GM23338 (cell line): ENCODE measurements around the gene ABCA1. TPM values are rescaled to one million over a fixed set of nuclear protein-coding genes. Genes with fewer than 3 reads are reported as not detected.

Source experiments
- ATAC-seq: fragments of 200-7000 bp; cut with Tn5 transposase; 3 replicates; pipeline ENCODE4 v1.9.1; 2020
- DNase-seq: peaks from one replicate; pipeline ENCODE4 v3.0.0-alpha.2; 2015; ENCODE audit warnings: low spot score
- H2AFZ ChIP-seq: fragments of 200-600 bp; sonication (generic); 2 replicates; pipeline ENCODE4 v1.8.0; 2016; ENCODE audit warnings: antibody characterized with exemption, mild to moderate bottlenecking, moderate library complexity
- H3F3A ChIP-seq: fragments of 200-600 bp; sonication (generic); replicated peaks from 2 replicates; pipeline ENCODE4 v1.8.0; 2017; ENCODE audit warnings: antibody characterized with exemption, mixed run types, low read depth
- H3K27ac ChIP-seq: fragments of 200-600 bp; sonication (generic); 2 replicates; pipeline ENCODE4 v1.6.1; 2016; ENCODE audit warnings: low read depth
- H3K27me3 ChIP-seq: fragments of 200-600 bp; sonication (generic); 2 replicates; pipeline ENCODE4 v1.8.0; 2016; ENCODE audit warnings: mild to moderate bottlenecking, mixed run types, moderate library complexity; ENCODE audit not compliant: insufficient read depth
- H3K36me3 ChIP-seq: fragments of 200-600 bp; sonication (generic); 2 replicates; pipeline ENCODE4 v1.8.0; 2016; ENCODE audit warnings: mild to moderate bottlenecking; ENCODE audit not compliant: insufficient read depth
- H3K4me1 ChIP-seq: fragments of 200-600 bp; sonication (generic); 2 replicates; pipeline ENCODE4 v1.8.0; 2016; ENCODE audit warnings: mild to moderate bottlenecking, moderate library complexity; ENCODE audit not compliant: insufficient read depth
- H3K4me2 ChIP-seq: fragments of 200-600 bp; sonication (generic); 2 replicates; pipeline ENCODE4 v1.7.1; 2017; ENCODE audit warnings: mixed run types
- H3K4me3 ChIP-seq: fragments of 200-600 bp; sonication (generic); 2 replicates; pipeline ENCODE4 v1.6.1; 2016; ENCODE audit warnings: mixed run types
- H3K79me2 ChIP-seq: fragments of 200-600 bp; sonication (generic); replicated peaks from 2 replicates; pipeline ENCODE4 v1.8.0; 2017; ENCODE audit warnings: mild to moderate bottlenecking; ENCODE audit not compliant: insufficient read depth
- H3K9me2 ChIP-seq: fragments of 200-600 bp; sonication (generic); 2 replicates; pipeline ENCODE4 v1.8.0; 2017; ENCODE audit not compliant: insufficient read depth
- H4K20me1 ChIP-seq: fragments of 200-600 bp; sonication (generic); replicated peaks from 2 replicates; pipeline ENCODE4 v1.8.0; 2017; ENCODE audit warnings: mild to moderate bottlenecking; ENCODE audit not compliant: insufficient read depth
- H3K27ac Mint-ChIP-seq: 2 replicates; pipeline ENCODE4 v1.8.0; 2020; ENCODE audit warnings: inconsistent platforms, mild to moderate bottlenecking, moderate library complexity, mixed read lengths
- H3K27me3 Mint-ChIP-seq: 3 replicates; pipeline ENCODE4 v1.8.0; 2022; ENCODE audit warnings: low read depth, mild to moderate bottlenecking, moderate library complexity, mixed read lengths, inconsistent platforms; ENCODE audit not compliant: insufficient read depth, poor library complexity
- H3K36me3 Mint-ChIP-seq: 3 replicates; pipeline ENCODE4 v1.8.0; 2021; ENCODE audit warnings: low read depth, mild to moderate bottlenecking, inconsistent platforms, moderate library complexity, mixed read lengths
- H3K4me1 Mint-ChIP-seq: 3 replicates; pipeline ENCODE4 v1.8.0; 2020; ENCODE audit warnings: mild to moderate bottlenecking, inconsistent platforms, mixed read lengths
- H3K4me3 Mint-ChIP-seq: 3 replicates; pipeline ENCODE4 v1.8.0; 2021; ENCODE audit warnings: moderate library complexity, mild to moderate bottlenecking, inconsistent platforms, mixed read lengths
- H3K9me3 Mint-ChIP-seq: 3 replicates; pipeline ENCODE4 v1.8.0; 2020; ENCODE audit warnings: moderate library complexity, mild to moderate bottlenecking, inconsistent platforms, mixed read lengths
- CREB1 ChIP-seq: fragments of 250-450 bp; sonication (Bioruptor Pico); IDR thresholded peaks from 2 replicates; pipeline ENCODE4 v1.5.0; 2020; ENCODE audit warnings: low read depth, mild to moderate bottlenecking, moderate library complexity
- ETS1 ChIP-seq: IDR thresholded peaks from 2 replicates; pipeline ENCODE4 v1.6.1; 2016; ENCODE audit warnings: antibody characterized with exemption
- EZH2 ChIP-seq: fragments of 200-600 bp; sonication (generic); IDR thresholded peaks from one replicate; pipeline ENCODE4 v1.8.0; 2017; ENCODE audit warnings: antibody characterized with exemption, mild to moderate bottlenecking, low read depth; ENCODE audit not compliant: unreplicated experiment
- EZH2phosphoT487 ChIP-seq: fragments of 200-600 bp; sonication (generic); IDR thresholded peaks from one replicate; pipeline ENCODE4 v1.8.1; 2018; ENCODE audit warnings: antibody characterized with exemption; ENCODE audit not compliant: unreplicated experiment
- JUNB ChIP-seq: IDR thresholded peaks from one replicate; pipeline ENCODE4 v1.6.1; 2016; ENCODE audit warnings: antibody characterized with exemption; ENCODE audit not compliant: unreplicated experiment
- NANOG ChIP-seq: IDR thresholded peaks from 2 replicates; pipeline ENCODE4 v1.6.1; 2016; ENCODE audit warnings: antibody characterized with exemption, borderline replicate concordance
- POLR2AphosphoS5 ChIP-seq: IDR thresholded peaks from 2 replicates; pipeline ENCODE4 v1.6.1; 2016; ENCODE audit warnings: antibody characterized with exemption, low read depth
- REST ChIP-seq: IDR thresholded peaks from one replicate; pipeline ENCODE4 v1.6.1; 2018; ENCODE audit warnings: antibody characterized with exemption; ENCODE audit not compliant: unreplicated experiment
- STAT1 ChIP-seq: IDR thresholded peaks from one replicate; pipeline ENCODE4 v1.6.1; 2016; ENCODE audit warnings: antibody characterized with exemption; ENCODE audit not compliant: unreplicated experiment
- ZNF114 ChIP-seq: fragments of 250-450 bp; sonication (Bioruptor Pico); IDR thresholded peaks from 2 replicates; pipeline ENCODE4 v1.5.0; 2020; ENCODE audit warnings: mild to moderate bottlenecking, moderate library complexity
- ZNF331 ChIP-seq: fragments of 250-450 bp; sonication (Bioruptor Pico); IDR thresholded peaks from 2 replicates; pipeline ENCODE4 v1.5.0; 2020; ENCODE audit warnings: low read depth, mild to moderate bottlenecking, moderate library complexity
- polyA plus RNA-seq: library from polyadenylated mRNA; unstranded; fragments of >200 nt; fragmentation: Nextera tagmentation; extraction: Ambion mirVana; gene quantifications from 2 replicates; pipeline ENCODE4 v1.2.1, GENCODE V29; 2016
- total RNA-seq: library from RNA; depleted of rRNA; stranded (reverse); fragments of >200 nt; shearing (Covaris generic); gene quantifications from 2 replicates; pipeline ENCODE4 v1.2.3, GENCODE V29; 2014
- TF ChIP-seq, protein P1 (sequence below): fragments of 250-450 bp; sonication (Bioruptor Pico); IDR thresholded peaks from 2 replicates; pipeline ENCODE4 v1.5.0; 2020; ENCODE audit warnings: mild to moderate bottlenecking, moderate library complexity

Gene ABCA1
- total and polyA plus RNA-seq, 2 experiments from 2014 or later, result 1.4 to 2.8 TPM

GRCh38 chr9:104858846-104859245, 69.1 kb downstream of the ABCA1 start:
- Histone ChIP-seq H3K36me3 (no peaks in the 10 kb centered on the region), H3K79me2 (no peaks in the 10 kb centered on the region), H3K27ac (no peak overlapping the region), H4K20me1 (no peaks in the 10 kb centered on the region), H3K27me3 (no peaks in the 10 kb centered on the region), H3F3A (peaks cover 7% of the 10 kb centered on the region; the same call in 1 of the 2 replicates), H2AFZ (no peak overlapping the region), H3K4me3 (no peak overlapping the region), H3K4me2 (no peak overlapping the region), H3K9me2 (no peaks in the 10 kb centered on the region), H3K4me1 (peaks cover 24% of the 10 kb centered on the region)
- Mint-ChIP-seq H3K9me3 (peaks cover 4% of the 10 kb centered on the region; the same call in 2 of the 3 replicates), H3K27me3 (peaks cover 6% of the 10 kb centered on the region), H3K36me3 (peaks cover 39% of the 10 kb centered on the region; the same call in 2 of the 3 replicates), H3K4me1 (peaks cover 38% of the 10 kb centered on the region), H3K4me3 (no peak overlapping the region), H3K27ac (no peak overlapping the region)
- TF ChIP-seq EZH2 (no peak), ETS1 (no peak), EZH2phosphoT487 (no peak), ZNF331 (CRISPR knock-in tag) (no peak), JUNB (no peak), NANOG (no peak), STAT1 (no peak), CREB1 (CRISPR knock-in tag) (no peak)
- ATAC-seq (no peak), DNase-seq (no peak)

- no peak overlapping the region for H3K4me3 ChIP-seq
- no peak overlapping the region for H3K27ac ChIP-seq
- H3K4me1 Mint-ChIP-seq, result peaks cover 34% of the 10 kb centered on the region
- no peaks in the 10 kb centered on the region for H3K27me3 ChIP-seq
- no peaks in the 10 kb centered on the region for H3K9me2 ChIP-seq
- H3K27me3 Mint-ChIP-seq, result peaks cover 6% of the 10 kb centered on the region
- peaks cover 19% of the 10 kb centered on the region for H3K4me1 ChIP-seq
- no peak overlapping the region for H3K4me3 Mint-ChIP-seq
- no peaks in the 10 kb centered on the region for H3K79me2 ChIP-seq
- no peak for ATAC-seq
- H3K36me3 Mint-ChIP-seq, result peaks cover 39% of the 10 kb centered on the region; the same call in 2 of the 3 replicates
- H2AFZ ChIP-seq, result no peak overlapping the region
- DNase-seq, result no peak
- H3K4me2 ChIP-seq, result no peak overlapping the region
- H4K20me1 ChIP-seq, result no peaks in the 10 kb centered on the region
- H3K27ac Mint-ChIP-seq, result no peak overlapping the region
- no peaks in the 10 kb centered on the region for H3K36me3 ChIP-seq
- peaks cover 7% of the 10 kb centered on the region; the same call in 1 of the 2 replicates for H3F3A ChIP-seq
- peaks cover 4% of the 10 kb centered on the region; the same call in 2 of the 3 replicates for H3K9me3 Mint-ChIP-seq
- TF ChIP-seq POLR2AphosphoS5 (no peak), REST (no peak), ZNF114 (no peak), ZNF331 (CRISPR knock-in tag) (no peak), JUNB (no peak)
- TF ChIP-seq, protein P1, sequence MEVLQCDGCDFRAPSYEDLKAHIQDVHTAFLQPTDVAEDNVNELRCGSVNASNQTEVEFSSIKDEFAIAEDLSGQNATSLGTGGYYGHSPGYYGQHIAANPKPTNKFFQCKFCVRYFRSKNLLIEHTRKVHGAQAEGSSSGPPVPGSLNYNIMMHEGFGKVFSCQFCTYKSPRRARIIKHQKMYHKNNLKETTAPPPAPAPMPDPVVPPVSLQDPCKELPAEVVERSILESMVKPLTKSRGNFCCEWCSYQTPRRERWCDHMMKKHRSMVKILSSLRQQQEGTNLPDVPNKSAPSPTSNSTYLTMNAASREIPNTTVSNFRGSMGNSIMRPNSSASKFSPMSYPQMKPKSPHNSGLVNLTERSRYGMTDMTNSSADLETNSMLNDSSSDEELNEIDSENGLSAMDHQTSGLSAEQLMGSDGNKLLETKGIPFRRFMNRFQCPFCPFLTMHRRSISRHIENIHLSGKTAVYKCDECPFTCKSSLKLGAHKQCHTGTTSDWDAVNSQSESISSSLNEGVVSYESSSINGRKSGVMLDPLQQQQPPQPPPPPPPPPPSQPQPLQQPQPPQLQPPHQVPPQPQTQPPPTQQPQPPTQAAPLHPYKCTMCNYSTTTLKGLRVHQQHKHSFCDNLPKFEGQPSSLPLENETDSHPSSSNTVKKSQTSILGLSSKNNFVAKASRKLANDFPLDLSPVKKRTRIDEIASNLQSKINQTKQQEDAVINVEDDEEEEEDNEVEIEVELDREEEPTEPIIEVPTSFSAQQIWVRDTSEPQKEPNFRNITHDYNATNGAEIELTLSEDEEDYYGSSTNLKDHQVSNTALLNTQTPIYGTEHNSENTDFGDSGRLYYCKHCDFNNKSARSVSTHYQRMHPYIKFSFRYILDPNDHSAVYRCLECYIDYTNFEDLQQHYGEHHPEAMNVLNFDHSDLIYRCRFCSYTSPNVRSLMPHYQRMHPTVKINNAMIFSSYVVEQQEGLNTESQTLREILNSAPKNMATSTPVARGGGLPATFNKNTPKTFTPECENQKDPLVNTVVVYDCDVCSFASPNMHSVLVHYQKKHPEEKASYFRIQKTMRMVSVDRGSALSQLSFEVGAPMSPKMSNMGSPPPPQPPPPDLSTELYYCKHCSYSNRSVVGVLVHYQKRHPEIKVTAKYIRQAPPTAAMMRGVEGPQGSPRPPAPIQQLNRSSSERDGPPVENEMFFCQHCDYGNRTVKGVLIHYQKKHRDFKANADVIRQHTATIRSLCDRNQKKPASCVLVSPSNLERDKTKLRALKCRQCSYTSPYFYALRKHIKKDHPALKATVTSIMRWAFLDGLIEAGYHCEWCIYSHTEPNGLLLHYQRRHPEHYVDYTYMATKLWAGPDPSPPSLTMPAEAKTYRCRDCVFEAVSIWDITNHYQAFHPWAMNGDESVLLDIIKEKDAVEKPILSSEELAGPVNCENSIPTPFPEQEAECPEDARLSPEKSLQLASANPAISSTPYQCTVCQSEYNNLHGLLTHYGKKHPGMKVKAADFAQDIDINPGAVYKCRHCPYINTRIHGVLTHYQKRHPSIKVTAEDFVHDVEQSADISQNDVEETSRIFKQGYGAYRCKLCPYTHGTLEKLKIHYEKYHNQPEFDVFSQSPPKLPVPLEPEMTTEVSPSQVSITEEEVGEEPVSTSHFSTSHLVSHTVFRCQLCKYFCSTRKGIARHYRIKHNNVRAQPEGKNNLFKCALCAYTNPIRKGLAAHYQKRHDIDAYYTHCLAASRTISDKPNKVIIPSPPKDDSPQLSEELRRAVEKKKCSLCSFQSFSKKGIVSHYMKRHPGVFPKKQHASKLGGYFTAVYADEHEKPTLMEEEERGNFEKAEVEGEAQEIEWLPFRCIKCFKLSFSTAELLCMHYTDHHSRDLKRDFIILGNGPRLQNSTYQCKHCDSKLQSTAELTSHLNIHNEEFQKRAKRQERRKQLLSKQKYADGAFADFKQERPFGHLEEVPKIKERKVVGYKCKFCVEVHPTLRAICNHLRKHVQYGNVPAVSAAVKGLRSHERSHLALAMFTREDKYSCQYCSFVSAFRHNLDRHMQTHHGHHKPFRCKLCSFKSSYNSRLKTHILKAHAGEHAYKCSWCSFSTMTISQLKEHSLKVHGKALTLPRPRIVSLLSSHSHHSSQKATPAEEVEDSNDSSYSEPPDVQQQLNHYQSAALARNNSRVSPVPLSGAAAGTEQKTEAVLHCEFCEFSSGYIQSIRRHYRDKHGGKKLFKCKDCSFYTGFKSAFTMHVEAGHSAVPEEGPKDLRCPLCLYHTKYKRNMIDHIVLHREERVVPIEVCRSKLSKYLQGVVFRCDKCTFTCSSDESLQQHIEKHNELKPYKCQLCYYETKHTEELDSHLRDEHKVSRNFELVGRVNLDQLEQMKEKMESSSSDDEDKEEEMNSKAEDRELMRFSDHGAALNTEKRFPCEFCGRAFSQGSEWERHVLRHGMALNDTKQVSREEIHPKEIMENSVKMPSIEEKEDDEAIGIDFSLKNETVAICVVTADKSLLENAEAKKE (CRISPR knock-in tag), result no peak
Observed at GRCh38 chr9:104858271-104858670, 69.7 kb downstream of the ABCA1 start.
